ENCODE measurements around the gene PACRG.

DNA sequence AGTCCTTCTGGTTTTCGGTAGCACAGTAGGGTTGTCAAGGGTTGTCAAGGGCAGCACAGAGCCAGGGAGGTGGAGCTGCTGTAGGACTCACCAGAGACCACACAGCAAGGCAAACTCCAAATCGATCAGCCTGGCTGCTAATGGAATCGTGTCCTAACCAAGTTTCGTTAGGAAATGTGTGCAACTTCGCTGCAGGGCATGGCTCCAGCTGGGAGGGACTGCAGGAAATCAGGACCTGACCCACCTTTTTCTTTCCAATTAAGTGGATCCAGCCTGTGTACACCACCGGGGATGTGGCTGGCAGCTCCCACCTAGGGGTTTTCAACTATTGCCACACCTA lies 435.1 kb downstream of the PACRG start:
- TF ChIP-seq, protein P1, sequence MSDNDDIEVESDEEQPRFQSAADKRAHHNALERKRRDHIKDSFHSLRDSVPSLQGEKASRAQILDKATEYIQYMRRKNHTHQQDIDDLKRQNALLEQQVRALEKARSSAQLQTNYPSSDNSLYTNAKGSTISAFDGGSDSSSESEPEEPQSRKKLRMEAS (IDR thresholded peaks at IDR 0.05; ENCODE audit: low read depth, low read length), result no peak
- TF ChIP-seq, protein P2, sequence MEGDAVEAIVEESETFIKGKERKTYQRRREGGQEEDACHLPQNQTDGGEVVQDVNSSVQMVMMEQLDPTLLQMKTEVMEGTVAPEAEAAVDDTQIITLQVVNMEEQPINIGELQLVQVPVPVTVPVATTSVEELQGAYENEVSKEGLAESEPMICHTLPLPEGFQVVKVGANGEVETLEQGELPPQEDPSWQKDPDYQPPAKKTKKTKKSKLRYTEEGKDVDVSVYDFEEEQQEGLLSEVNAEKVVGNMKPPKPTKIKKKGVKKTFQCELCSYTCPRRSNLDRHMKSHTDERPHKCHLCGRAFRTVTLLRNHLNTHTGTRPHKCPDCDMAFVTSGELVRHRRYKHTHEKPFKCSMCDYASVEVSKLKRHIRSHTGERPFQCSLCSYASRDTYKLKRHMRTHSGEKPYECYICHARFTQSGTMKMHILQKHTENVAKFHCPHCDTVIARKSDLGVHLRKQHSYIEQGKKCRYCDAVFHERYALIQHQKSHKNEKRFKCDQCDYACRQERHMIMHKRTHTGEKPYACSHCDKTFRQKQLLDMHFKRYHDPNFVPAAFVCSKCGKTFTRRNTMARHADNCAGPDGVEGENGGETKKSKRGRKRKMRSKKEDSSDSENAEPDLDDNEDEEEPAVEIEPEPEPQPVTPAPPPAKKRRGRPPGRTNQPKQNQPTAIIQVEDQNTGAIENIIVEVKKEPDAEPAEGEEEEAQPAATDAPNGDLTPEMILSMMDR (IDR thresholded peaks at IDR 0.05; ENCODE audit: low read depth, low read length), result no peak
- TF ChIP-seq POLR2A (IDR thresholded peaks at IDR 0.05; ENCODE audit: extremely low read depth, insufficient read length), result no peak

All from NB4 (cell line).